IPS DF 4.7 (cell line): Measurements from ENCODE around the gene INPP5K.
"Not testable (repeated sequence)": the region's sequence is repeated elsewhere in the genome, so short reads cannot be mapped to it uniquely, and the experiment has no call there.

Experiments used
- DNase-seq: peaks from one replicate; pipeline ENCODE4 v3.0.0-alpha.2; 2013; ENCODE audit warnings: low spot score; ENCODE audit errors: extremely low read depth

INPP5K gene

DNA sequence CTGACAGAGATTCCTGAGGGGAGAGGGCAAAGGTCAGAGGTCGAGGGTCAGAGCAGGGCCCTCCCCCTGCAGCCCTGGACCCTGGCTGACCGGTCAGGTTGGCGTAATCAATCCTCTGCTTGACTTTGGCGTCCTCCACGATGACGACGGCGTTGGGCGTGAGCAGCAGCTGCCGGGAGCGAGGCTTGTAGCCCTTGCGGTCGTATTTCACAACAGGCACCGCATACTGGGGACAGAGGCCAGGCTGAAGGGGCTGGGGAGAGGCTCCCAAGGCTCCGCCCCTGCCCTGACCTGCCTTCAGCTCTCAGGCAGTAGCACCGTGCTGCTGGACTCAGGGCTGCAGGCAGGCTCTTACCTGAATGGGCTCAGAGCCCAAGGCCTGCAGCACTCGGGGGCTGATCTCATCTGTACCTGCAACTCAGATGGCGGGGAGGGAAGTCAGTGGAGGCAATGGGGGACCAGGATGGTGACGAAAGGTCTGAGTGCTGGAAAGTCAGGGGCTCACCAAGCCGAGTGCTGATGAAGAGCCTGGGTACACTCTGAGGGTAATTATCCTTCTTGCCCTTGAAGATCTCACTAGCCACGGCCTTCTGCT lies 48.4 kb downstream of the INPP5K start:
- no peak for DNase-seq

DNA sequence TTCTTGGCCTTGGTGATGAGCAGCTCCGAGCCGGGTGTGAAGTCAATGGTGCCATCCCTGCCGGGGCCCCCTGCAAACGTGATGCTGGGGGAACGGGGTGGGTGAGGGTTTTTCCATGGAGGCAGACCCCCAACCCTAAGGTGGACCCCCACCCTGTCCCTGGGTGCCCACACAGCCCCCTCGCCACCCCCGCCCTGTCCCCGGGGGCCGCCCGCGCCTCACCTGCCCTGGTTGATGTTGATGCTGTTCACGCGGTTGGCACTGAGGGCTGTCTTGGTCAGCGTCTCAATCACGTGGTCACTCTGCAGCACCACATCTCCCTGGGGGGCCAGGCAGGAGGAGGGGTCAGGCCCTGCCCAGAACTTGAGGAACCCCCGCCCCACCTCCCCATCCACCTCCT lies 49.2 kb downstream of the INPP5K start:
- no peak for DNase-seq

DNA sequence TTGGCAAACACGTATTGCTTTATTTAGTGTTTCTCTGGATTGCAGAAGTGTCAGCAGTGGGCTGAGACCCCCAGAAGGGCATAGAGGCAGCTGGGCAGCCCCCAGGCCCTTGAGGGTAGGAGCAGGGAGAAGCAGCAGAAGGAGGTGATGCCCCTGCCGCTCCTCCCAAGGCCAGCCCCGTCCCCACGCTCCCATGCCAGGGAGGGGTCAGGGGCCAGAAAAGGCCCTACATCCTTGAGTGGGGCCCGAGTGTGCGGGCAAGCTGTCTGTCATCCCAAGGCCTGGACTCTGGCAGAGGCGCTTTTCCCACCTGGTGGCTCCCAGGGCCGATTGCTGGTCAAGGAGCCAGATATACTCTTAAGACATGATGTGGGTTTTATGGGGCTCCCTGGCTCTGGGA lies 52.2 kb downstream of the INPP5K start:
- DNase-seq = no peak

DNA sequence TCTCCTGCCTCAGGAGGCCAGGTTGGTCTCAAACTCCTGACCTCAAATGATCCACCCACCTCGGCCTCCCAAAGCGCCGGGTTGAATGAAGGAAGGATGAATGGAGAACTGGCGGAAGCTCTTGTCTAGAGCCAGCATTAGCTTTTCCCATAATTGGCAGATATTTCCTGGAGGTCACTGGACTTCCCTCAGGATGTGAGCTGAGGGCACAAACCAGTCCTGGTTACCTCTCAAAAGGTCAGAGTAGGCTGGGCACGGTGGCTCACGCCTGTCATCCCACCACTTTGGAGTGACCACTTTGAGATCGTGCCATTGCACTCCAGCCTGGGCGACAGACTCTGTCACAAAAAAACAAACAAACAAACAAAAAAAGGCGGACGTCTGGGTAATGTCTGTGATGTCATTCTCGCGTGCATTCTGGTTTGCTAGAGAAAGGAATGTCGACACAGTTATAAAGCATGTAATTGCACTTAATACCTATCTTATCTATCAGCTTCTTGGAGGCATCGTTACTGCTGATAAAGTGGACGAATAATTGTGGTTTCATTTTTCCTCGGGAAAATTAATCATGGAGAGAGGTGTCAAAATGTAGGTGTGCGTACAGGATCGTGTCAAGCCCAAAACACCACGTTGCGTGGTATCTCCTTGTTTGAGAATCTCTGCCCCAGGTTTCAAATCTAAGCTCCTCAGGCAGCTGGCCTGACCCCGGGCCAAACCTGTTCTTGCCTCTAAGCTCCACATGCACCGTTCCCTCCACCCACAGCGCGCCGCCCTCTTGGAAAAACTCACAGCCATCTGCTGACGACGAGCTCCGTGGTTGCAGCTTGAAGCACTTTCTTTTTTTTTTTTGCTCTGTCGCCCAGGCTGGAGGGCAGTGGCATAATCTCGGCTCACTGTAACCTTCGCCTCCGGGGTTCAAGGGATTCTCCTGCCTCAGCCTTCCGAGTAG lies 54.0 kb downstream of the INPP5K start:
- no peak for DNase-seq

DNA sequence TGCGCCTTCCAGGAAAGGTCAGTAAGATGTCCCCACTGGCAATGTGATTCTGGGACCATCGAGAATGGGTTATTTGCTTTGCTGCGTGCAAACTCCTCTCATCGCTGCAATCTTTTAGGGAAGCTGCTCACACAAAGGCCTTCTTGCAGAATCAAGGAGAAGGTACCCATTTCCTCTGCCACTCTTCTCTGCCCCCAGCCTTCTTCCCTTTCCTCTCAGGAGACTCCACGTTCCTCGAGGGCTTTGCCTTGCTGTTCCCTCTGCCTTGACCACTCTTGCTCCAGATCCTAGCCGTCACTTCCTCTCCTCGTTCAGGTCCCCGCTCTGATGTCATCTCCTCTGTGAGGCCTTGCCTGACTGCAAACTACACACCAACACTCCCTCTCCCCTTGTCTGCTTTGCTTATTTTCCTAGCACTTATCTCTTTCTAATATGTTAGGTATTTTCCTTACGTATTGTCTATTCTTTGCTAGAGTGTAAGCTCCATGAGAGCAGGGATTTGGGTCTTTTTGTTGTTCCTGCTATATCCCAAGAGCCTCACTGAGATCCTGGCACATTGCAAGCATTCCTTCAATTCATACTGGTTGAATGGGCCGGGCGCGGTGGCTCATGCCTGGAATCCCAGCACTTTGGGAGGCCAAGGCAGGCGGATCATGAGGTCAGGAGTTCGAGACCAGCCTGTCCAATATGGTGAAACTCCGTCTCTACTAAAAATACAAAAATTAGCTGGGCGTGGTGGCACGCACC lies 55.0 kb downstream of the INPP5K start:
- DNase-seq = no peak

DNA sequence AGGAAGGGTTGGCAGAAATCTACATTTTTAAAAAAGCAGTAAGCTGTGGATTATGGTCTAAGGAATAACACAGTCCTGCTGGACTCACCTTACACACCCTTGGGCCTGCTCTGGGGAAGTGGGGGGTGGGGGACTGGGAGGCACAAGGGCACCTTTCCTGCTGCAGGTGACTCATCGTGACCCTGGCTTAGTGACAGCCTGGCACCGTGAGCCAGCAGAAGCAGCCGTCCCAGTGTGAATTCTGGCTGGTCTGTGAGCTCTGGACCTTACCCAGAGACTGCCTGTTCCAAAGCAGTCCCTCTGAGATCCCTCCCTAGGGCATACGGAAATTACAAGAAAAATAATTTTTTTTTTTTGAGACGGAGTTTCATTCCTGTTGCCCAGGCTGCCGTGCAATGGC lies 56.2 kb downstream of the INPP5K start:
- DNase-seq = no peak

DNA sequence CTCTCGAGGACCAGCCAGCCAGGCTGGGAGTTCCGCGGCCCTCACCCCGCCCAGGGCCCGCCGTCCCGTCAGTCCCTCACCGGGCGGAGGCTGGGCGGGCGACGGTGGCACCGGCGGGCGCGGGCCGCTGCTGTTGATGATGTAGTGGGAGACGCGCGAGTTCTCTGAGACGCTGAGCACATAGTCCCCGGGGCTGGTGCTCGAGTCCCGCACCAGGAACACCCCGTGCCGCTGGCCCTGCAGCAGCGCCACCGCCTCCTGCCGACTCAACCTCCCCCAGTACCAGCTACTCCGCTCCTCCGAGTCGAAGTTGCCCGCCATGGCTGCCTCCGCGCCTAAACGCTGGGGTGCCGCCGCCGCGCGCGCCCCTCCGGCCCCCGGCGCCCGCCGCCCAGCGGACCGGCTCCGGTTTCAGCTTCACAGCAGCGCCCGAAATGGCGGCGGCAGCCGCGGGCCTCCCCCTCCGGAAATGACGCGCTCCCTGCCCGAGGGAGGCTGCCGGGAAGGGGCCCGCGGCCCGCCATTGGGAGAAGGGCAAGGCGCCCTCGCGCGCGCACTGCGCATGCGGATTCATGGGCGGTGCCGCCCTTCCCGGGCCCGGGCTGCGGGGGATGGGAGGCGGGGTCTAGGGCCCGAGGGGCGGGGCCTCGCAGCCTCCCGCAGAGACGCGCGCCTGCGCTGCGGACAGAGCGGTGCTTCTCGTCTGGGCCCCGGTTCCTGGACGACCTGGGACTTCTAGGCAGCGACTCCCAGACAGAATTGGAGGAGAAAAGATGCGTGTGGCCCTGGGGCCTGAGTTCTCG lies 60.4 kb downstream of the INPP5K start, which contains the start of gene CRK:
CRK (minus strand) TSS at position 436 of the 803 bp plus-strand sequence; CDS start at position 321, 115 bp downstream.
- peak; percentile 64 for DNase-seq

DNA sequence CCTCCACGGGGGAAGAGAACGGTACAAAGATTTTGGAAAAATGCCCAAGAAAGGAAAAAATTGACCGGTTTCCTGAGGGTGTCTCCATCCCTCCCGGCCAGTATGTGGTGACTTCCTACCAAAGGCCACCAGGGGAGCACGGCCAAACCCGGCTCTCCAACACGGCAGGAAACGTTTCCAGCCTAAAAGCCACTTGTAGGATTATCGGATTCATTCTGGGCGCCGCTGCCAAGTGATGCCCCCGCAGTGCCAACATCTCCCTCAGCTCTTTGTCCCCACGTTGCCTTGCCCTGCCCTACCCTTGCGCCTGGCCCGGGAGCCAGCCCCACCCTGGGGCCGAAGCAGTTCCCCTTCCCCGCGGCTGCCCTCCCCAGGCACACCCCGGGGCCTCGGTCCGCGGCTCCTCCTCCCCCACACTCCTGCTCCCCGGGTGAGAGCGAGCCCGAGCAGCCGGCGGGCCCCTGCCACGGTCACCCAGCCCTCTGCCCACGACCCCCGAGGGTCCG lies 61.1 kb downstream of the INPP5K start:
- no peak for DNase-seq

DNA sequence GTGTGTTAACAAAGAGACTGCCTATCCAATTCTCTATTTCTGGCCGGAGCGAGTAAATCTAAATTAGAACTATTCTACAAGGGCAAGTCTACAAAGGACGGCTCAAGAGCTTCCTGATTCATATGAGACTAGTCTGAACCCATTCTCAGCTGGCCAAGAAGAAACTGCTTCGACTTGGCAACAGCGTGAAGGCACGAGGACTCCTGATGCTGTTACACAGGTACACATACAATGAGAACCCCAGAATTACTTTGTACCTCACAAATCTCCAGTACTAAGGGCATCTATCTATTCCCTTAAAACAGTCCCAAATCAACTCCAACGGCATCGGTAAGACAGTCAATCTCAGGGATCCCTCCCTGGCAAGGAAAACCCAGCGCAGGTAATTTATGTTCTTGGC lies 61.9 kb downstream of the INPP5K start:
- no peak for DNase-seq

DNA sequence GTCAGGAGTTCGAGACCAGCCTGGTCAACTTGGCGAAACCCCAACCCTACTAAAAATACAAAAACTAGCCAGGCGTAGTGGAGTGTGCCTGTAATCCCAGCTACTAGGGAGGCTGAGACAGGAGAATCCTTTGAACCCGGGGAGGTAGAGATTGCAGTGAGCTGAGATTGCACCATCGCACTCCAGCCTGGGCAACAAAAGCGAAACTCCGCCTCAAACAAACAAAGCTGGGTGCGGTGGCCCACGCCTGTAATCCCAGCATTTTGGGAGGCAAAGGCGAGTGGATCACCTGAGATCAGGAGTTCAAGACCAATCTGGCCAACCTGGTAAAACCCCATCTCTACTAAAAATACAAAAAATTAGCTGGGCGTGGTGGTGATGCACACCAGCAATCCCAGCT lies 62.7 kb downstream of the INPP5K start:
- not testable (repeated sequence) for DNase-seq

DNA sequence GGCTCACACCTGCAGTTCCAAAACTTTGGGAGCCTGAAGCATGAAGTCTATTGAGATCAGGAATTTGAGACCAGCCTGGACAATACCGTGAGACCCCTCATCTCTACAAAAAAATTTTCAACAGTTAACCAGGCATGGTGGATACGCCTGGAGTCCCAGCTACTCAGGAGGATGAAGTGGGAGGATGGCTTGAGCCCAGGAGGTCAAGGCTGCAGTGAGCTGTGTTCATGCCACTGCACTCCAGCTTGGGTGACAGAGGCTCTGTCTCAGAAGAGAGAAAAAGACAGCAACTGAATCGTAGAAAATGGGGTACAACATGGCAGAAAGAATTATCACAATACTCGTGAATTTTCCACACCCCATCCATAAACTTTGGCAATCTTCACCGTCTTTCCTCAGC lies 63.6 kb downstream of the INPP5K start:
- no peak for DNase-seq

DNA sequence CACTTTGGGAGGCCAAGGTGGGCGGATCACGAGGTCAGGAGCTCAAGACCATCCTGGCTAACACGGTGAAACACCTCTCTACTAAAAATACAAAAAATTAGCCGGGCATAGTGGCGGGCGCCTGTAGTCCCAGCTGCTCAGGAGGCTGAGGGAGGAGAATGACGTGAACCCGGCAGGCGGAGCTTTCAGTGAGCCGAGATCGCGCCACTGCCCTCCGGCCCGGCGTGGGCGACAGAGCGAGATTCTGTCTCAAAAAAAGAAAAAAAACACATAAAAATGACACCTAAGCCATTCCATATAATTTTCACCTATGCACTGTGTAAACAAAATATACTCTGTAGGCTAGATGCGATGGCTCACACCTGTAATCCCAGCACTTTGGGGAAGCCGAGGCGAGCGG lies 66.2 kb downstream of the INPP5K start:
- DNase-seq = not testable (repeated sequence)

DNA sequence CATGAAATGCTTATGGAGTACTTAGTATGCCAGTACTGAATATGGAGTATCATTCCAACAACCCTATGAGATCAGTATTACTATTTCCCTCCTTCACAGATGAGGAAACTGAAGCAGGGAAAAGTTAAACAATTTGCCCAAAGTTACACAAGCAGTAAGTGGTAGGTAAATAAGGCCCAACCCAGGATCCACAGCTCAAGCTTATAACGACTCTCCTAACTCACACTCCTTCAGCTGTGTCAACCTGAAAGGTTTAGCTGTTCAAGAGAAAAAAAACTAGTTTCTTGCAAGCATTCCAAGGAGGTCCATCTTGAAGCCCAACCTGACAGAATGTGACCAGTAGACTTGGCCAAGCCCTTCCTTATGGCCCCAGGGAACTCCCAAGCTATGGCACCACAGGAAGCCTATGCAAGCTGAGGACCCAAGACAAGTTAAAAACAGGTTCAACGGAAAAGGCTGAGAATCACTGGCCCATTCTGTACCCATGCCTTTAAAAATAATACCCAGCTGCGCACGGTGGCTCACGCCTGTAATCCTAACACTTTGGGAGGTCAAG lies 66.9 kb downstream of the INPP5K start:
- no peak for DNase-seq

DNA sequence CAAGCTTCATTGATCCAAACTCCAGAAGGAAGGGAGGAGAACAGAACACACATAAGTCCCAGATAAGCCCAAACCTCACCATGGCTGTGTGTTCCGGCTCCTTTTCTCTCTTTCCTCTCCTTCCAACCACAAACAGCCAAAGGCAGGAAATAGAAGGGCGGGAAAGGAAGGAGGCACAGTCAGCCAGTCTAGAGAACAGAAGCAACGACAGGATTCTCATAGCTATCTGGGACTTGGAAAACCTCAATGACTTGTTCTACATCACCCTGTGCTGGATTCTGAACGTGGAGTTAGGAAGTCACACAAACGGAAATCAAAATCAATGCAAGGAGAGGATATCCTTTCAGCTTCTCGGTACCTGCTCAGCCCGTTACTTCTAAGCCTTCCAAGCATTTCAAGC lies 69.4 kb downstream of the INPP5K start:
- no peak for DNase-seq

DNA sequence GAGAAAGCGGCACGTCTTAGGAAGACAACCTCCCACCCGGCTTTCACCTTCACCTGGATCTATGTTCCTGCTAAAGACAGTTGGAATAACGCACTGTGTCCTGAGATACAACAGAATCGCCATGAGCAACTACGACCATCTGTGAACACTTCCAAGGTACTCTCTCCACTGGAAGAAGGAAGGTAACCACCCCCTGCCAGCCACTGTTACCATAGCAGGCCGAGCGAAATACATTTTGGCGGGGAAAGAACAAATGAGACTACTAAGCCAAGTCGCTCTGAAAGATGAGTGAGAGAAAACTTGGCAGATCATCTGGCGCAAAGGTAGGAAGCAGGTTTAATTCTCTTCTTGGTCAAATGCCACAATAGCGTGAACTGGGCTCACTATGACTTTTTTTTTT lies 70.2 kb downstream of the INPP5K start:
- no peak for DNase-seq

DNA sequence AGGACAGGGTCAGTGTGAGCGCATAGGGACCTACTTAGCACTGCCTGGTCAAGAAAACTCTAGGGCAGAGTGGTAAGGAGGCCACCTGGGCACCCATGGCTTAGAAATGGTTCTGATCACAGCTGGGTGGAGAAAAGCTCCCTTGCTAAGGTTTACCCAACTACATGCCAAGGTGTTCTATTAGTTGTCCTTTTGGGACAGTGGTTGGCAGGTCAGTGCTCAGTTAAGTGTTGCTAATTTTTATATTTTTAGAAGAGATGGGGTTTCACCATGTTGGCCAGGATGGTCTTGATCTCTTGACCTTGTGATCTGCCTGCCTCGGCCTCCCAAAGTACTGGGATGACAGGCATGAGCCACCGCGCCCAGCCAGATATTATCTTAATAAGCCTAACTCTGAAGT lies 70.7 kb downstream of the INPP5K start:
- not testable (repeated sequence) for DNase-seq
